ENCODE data around the gene EXOC3. TPM values are rescaled to one million over a fixed set of nuclear protein-coding genes. Genes with fewer than 3 reads are reported as not detected.

EXOC3 gene
- polyA plus RNA-seq, 1 experiment, result 27.3 TPM

- no peak for DNase-seq (ENCODE audit: low read depth, low spot score)
- H3K27ac ChIP-seq (ENCODE audit: low read depth, low read length), result no peak overlapping the region
Measured at GRCh38 chr5:452978-453710, 10.2 kb downstream of the EXOC3 start.

GRCh38 chr5:453725-454481, 10.9 kb downstream of the EXOC3 start:
- Histone ChIP-seq H3K27me3 (ENCODE audit: control insufficient read depth, insufficient read depth, low read length) (no peaks in the 10 kb centered on the region), H3K9me3 (ENCODE audit: control insufficient read depth, insufficient read depth, low read length) (no peaks in the 10 kb centered on the region; the same call in 1 of the 2 replicates), H3K4me3 (ENCODE audit: low read depth, low read length) (no peak overlapping the region), H3K27ac (ENCODE audit: low read depth, low read length) (no peak overlapping the region)
- ChIA-PET POLR2A (no interaction called here), CTCF (interaction anchor here (1.9 kb wide), 1 partner anchor 137 kb away, joined by 4 read pairs; no protein-coding TSS in a partner anchor)
- no peak for TF ChIP-seq CTCF (IDR thresholded peaks at IDR 0.05; ENCODE audit: low read depth, low read length)
- DNase-seq (ENCODE audit: low read depth, low spot score), result no peak

More at GRCh38 chr5:452978-453710, 10.2 kb downstream of the EXOC3 start:
- ChIA-PET CTCF (interaction anchor here (1.9 kb wide), 1 partner anchor 136 kb away, joined by 4 read pairs; no protein-coding TSS in a partner anchor), POLR2A (no interaction called here)
- no peaks in the 10 kb centered on the region for H3K27me3 ChIP-seq (ENCODE audit: control insufficient read depth, insufficient read depth, low read length)
- H3K4me3 ChIP-seq (ENCODE audit: low read depth, low read length), result no peak overlapping the region
- H3K9me3 ChIP-seq (ENCODE audit: control insufficient read depth, insufficient read depth, low read length), result no peaks in the 10 kb centered on the region; the same call in 1 of the 2 replicates
- TF ChIP-seq CTCF (IDR thresholded peaks at IDR 0.05; ENCODE audit: low read depth, low read length), result no peak

GRCh38 chr5:454936-455335, 12.0 kb downstream of the EXOC3 start:
- Histone ChIP-seq H3K27me3 (ENCODE audit: control insufficient read depth, insufficient read depth, low read length) (no peaks in the 10 kb centered on the region), H3K27ac (ENCODE audit: low read depth, low read length) (no peak overlapping the region), H3K9me3 (ENCODE audit: control insufficient read depth, insufficient read depth, low read length) (no peaks in the 10 kb centered on the region; the same call in 1 of the 2 replicates), H3K4me3 (ENCODE audit: low read depth, low read length) (no peak overlapping the region)
- TF ChIP-seq CTCF (IDR thresholded peaks at IDR 0.05; ENCODE audit: low read depth, low read length), result no peak
- ChIA-PET POLR2A (no interaction called here), CTCF (interaction anchor here (1.0 kb wide), 1 partner anchor 8 kb away, joined by 4 read pairs; no protein-coding TSS in a partner anchor)
- no peak for DNase-seq (ENCODE audit: low read depth, low spot score)

GRCh38 chr5:455806-456205, 12.8 kb downstream of the EXOC3 start:
- no peak for TF ChIP-seq CTCF (IDR thresholded peaks at IDR 0.05; ENCODE audit: low read depth, low read length)
- Histone ChIP-seq H3K27me3 (ENCODE audit: control insufficient read depth, insufficient read depth, low read length) (no peaks in the 10 kb centered on the region), H3K27ac (ENCODE audit: low read depth, low read length) (no peak overlapping the region), H3K9me3 (ENCODE audit: control insufficient read depth, insufficient read depth, low read length) (no peaks in the 10 kb centered on the region; the same call in 1 of the 2 replicates), H3K4me3 (ENCODE audit: low read depth, low read length) (no peak overlapping the region)
- no peak for DNase-seq (ENCODE audit: low read depth, low spot score)
- POLR2A ChIA-PET, result no interaction called here
- CTCF ChIA-PET, result interaction anchor here (1.0 kb wide), 1 partner anchor 9 kb away, joined by 4 read pairs; no protein-coding TSS in a partner anchor
